Stromal cell of bone marrow (primary cell): Measurements from ENCODE around the gene PLEKHN1.

ENCODE experiments used
- DNase-seq: peaks from one replicate; pipeline ENCODE4 v3.0.0-alpha.2; 2012; ENCODE audit warnings: low read depth

PLEKHN1 gene

GRCh38 chr1:966135-966703 lies at the start of gene PLEKHN1:
PLEKHN1 (plus strand) TSS chr1:966482; CDS start chr1:966532, 50 bp downstream.
- no peak for DNase-seq

GRCh38 chr1:917076-917459 lies 49.2 kb upstream of the PLEKHN1 start:
- DNase-seq, result no peak

GRCh38 chr1:917466-918091 lies 48.7 kb upstream of the PLEKHN1 start:
- DNase-seq, result no peak

GRCh38 chr1:918353-918752 lies 47.9 kb upstream of the PLEKHN1 start:
- DNase-seq, result no peak

- DNase-seq, result no peak
Observed at GRCh38 chr1:918843-919242, 47.4 kb upstream of the PLEKHN1 start.

- DNase-seq, result no peak
Observed at GRCh38 chr1:919271-919872, 46.9 kb upstream of the PLEKHN1 start.

- DNase-seq, result no peak
Observed at GRCh38 chr1:920010-920409, 46.3 kb upstream of the PLEKHN1 start.

GRCh38 chr1:920521-920920 lies 45.8 kb upstream of the PLEKHN1 start:
- DNase-seq, result no peak

GRCh38 chr1:921011-921837 lies 45.1 kb upstream of the PLEKHN1 start:
- peak; percentile 54 for DNase-seq

GRCh38 chr1:923131-923990 lies 42.9 kb upstream of the PLEKHN1 start, which contains the start of gene SAMD11:
SAMD11 (plus strand) TSS chr1:923923; CDS start chr1:924432, 509 bp downstream.
- peak; percentile 79 for DNase-seq

GRCh38 chr1:923991-924655 lies 42.2 kb upstream of the PLEKHN1 start:
- DNase-seq, result no peak

- DNase-seq, result no peak
Observed at GRCh38 chr1:924656-925560, 41.4 kb upstream of the PLEKHN1 start.

- DNase-seq, result no peak
Observed at GRCh38 chr1:925561-926421, 40.5 kb upstream of the PLEKHN1 start.

- no peak for DNase-seq
Observed at GRCh38 chr1:927234-927633, 39.0 kb upstream of the PLEKHN1 start.

- no peak for DNase-seq
Observed at GRCh38 chr1:927748-928147, 38.5 kb upstream of the PLEKHN1 start.

GRCh38 chr1:928825-929661 lies 37.2 kb upstream of the PLEKHN1 start:
- no peak for DNase-seq

GRCh38 chr1:929712-930632 lies 36.3 kb upstream of the PLEKHN1 start:
- no peak for DNase-seq
